Cerebellar nuclear complex (tissue), 1 donor: ENCODE measurements around the gene IGSF6.
A peak's percentile ranks its signal among the peaks of the same experiment; 100 is the strongest.

ENCODE experiments used
- DNase-seq, 2 experiments: peaks; one replicate each; lab custom pipeline; 2025; lab: John Stamatoyannopoulos, UW

The IGSF6 gene

GRCh38 chr16:21600031-21600773 lies 52.2 kb downstream of the IGSF6 start:
- DNase-seq = no peak

- peak; percentile 56 to 86 for DNase-seq
Observed at GRCh38 chr16:21599122-21600030, 53.0 kb downstream of the IGSF6 start, which contains the start of gene METTL9. METTL9 (plus strand) TSS chr16:21599577; CDS start chr16:21599734, 157 bp downstream.

GRCh38 chr16:21598701-21599121 lies 53.7 kb downstream of the IGSF6 start:
- no peak for DNase-seq

GRCh38 chr16:21598206-21598605 lies 54.2 kb downstream of the IGSF6 start:
- no peak for DNase-seq

GRCh38 chr16:21597561-21598030 lies 54.8 kb downstream of the IGSF6 start:
- no peak for DNase-seq

GRCh38 chr16:21593530-21594289 lies 58.7 kb downstream of the IGSF6 start:
- DNase-seq = no peak

- no peak for DNase-seq
Observed at GRCh38 chr16:21592191-21592590, 60.2 kb downstream of the IGSF6 start.

- DNase-seq = no peak
Observed at GRCh38 chr16:21590796-21591195, 61.6 kb downstream of the IGSF6 start.

- no peak for DNase-seq
Observed at GRCh38 chr16:21590287-21590686, 62.1 kb downstream of the IGSF6 start.

- DNase-seq = no peak
Observed at GRCh38 chr16:21589551-21589950, 62.9 kb downstream of the IGSF6 start.
